Breast epithelium (tissue), 4 donors: ENCODE data around the gene COX19. TPM values are rescaled to one million over a fixed set of nuclear protein-coding genes. Genes with fewer than 3 reads are reported as not detected.

Source experiments
- DNase-seq, 2 donors: peaks; one replicate each; pipeline ENCODE4 v3.0.0-alpha.2; 2019; ENCODE audit warnings: low spot score in 2 of 2
- H3K27ac ChIP-seq, 2 donors: fragments of 200-600 bp; sonication (generic) in 1 of 2; one replicate each; pipeline ENCODE4 v1.5.1; 2016 to 2019; ENCODE audit warnings: mild to moderate bottlenecking in 1 of 2
- H3K27me3 ChIP-seq, 2 donors: fragments of 200-600 bp; sonication (generic) in 1 of 2; one replicate each; pipeline versions ENCODE4 v1.5.1 to v1.6.0; 2017 to 2019; ENCODE audit warnings: control low read depth in 1 of 2, mild to moderate bottlenecking in 1 of 2
- H3K36me3 ChIP-seq: fragments of 200-600 bp; one replicate; pipeline ENCODE4 v1.5.1; 2019
- H3K4me1 ChIP-seq, 2 donors: fragments of 200-600 bp; sonication (generic); one replicate each; pipeline ENCODE4 v1.5.1; 2016 to 2019; ENCODE audit warnings: control low read depth in 1 of 2
- H3K4me3 ChIP-seq, 3 donors: fragments of 200-600 bp; sonication (generic); 1 replicate in 2 of 3; 2 replicates in 1 of 3; pipeline ENCODE4 v1.5.1; 2016 to 2019; ENCODE audit warnings: mild to moderate bottlenecking in 3 of 3, moderate library complexity in 2 of 3
- H3K9me3 ChIP-seq, 2 donors: fragments of 200-600 bp; sonication (generic) in 1 of 2; one replicate each; pipeline ENCODE4 v1.5.1; 2016 to 2019; ENCODE audit warnings: control low read depth in 1 of 2
- POLR2A ChIP-seq: fragments of 450-650 bp; IDR thresholded peaks from one replicate; pipeline ENCODE4 v1.6.1; 2016; ENCODE audit warnings: antibody characterized with exemption, mild to moderate bottlenecking, moderate library complexity
- POLR2AphosphoS5 ChIP-seq, 3 donors: sonication (generic); formaldehyde crosslinking; IDR thresholded peaks; one replicate each; pipeline ENCODE4 v1.6.1; 2017; ENCODE audit warnings: antibody characterized with exemption in 3 of 3
- intact Hi-C: fragments of 100-400 bp; cut with DNase I; formaldehyde crosslinking; loops from one replicate; pipeline ENCODE4 v1.15.1; 2023; ENCODE audit warnings: low total_unique reads
- total RNA-seq, 3 donors: library from RNA; depleted of rRNA; stranded (reverse); fragments of >200 nt; gene quantifications; one replicate each; pipeline ENCODE4 v1.1.0, GENCODE V29; 2016
- TF ChIP-seq, protein P1 (sequence below), 3 donors: fragments of 450-650 bp; IDR thresholded peaks; one replicate each; pipeline ENCODE4 v1.5.1; 2016 to 2017; ENCODE audit warnings: antibody characterized with exemption in 3 of 3, mild to moderate bottlenecking in 3 of 3, moderate library complexity in 3 of 3

The COX19 gene
- total RNA-seq, 3 donors from 2014 or later, result 8.5 to 17.3 (median 8.8) TPM

DNA sequence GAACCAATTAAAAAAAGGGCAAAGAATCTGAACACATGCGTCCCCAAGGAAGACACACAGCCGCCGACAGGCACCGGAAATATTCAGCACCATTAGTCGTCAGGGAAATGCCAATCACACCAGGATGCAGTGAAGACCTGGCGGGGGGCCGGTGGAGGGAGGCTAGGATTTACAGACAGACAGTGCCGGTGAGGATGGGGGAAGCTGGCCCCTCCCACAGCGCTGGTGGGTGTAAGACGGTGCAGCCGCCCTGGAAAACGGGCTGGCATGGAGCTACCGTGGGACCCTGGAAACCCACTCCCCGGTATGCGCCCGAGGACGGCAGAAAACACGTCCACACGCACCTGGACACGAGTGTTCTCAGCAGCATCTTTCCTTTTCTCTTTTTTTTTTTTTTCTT, 16.1 kb downstream of the COX19 start:
- intact Hi-C loops, result no loop called here
- peaks cover 0 to 10% of the 10 kb centered on the region in 2 donors for H3K4me1 ChIP-seq
- no peak for DNase-seq

GRCh38 chr7:958221-959200, 16.8 kb downstream of the COX19 start:
- no peak overlapping the region for H3K27ac ChIP-seq
- H3K9me3 ChIP-seq, result peaks cover 0 to 4% of the 10 kb centered on the region in 2 donors
- peak in 1 of 2 donors; percentile 47 for DNase-seq
- TF ChIP-seq, protein P1, sequence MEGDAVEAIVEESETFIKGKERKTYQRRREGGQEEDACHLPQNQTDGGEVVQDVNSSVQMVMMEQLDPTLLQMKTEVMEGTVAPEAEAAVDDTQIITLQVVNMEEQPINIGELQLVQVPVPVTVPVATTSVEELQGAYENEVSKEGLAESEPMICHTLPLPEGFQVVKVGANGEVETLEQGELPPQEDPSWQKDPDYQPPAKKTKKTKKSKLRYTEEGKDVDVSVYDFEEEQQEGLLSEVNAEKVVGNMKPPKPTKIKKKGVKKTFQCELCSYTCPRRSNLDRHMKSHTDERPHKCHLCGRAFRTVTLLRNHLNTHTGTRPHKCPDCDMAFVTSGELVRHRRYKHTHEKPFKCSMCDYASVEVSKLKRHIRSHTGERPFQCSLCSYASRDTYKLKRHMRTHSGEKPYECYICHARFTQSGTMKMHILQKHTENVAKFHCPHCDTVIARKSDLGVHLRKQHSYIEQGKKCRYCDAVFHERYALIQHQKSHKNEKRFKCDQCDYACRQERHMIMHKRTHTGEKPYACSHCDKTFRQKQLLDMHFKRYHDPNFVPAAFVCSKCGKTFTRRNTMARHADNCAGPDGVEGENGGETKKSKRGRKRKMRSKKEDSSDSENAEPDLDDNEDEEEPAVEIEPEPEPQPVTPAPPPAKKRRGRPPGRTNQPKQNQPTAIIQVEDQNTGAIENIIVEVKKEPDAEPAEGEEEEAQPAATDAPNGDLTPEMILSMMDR (IDR thresholded peaks at IDR 0.05), result no peak
- TF ChIP-seq POLR2AphosphoS5 (IDR thresholded peaks at IDR 0.05), result no peak
- TF ChIP-seq POLR2A, result no peak
- no peaks in the 10 kb centered on the region for H3K36me3 ChIP-seq
- H3K4me3 ChIP-seq, result no peak overlapping the region
- intact Hi-C loops, result no loop called here
- peaks cover 0 to 9% of the 10 kb centered on the region in 2 donors for H3K4me1 ChIP-seq
- peaks cover 0 to 26% of the 10 kb centered on the region in 2 donors for H3K27me3 ChIP-seq

More for the DNA sequence above, 16.1 kb downstream of the COX19 start:
- H3K27ac ChIP-seq, result no peak overlapping the region
- peaks cover 0 to 22% of the 10 kb centered on the region in 2 donors for H3K27me3 ChIP-seq
- H3K9me3 ChIP-seq, result peaks cover 0 to 4% of the 10 kb centered on the region in 2 donors
- H3K4me3 ChIP-seq, result no peak overlapping the region
- H3K36me3 ChIP-seq, result no peaks in the 10 kb centered on the region
- TF ChIP-seq POLR2A, result no peak
- no peak for TF ChIP-seq POLR2AphosphoS5 (IDR thresholded peaks at IDR 0.05)
- TF ChIP-seq, protein P1 (IDR thresholded peaks at IDR 0.05), result no peak

- H3K4me3 ChIP-seq, result no peak overlapping the region
- peaks cover 0 to 30% of the 10 kb centered on the region in 2 donors for H3K27me3 ChIP-seq
- no peak for DNase-seq
- intact Hi-C loops, result no loop called here
- H3K9me3 ChIP-seq, result peaks cover 0 to 4% of the 10 kb centered on the region in 2 donors
- no peak overlapping the region for H3K27ac ChIP-seq
- H3K36me3 ChIP-seq, result no peaks in the 10 kb centered on the region
- no peaks in the 10 kb centered on the region for H3K4me1 ChIP-seq
- no peak for TF ChIP-seq POLR2A
- no peak for TF ChIP-seq POLR2AphosphoS5 (IDR thresholded peaks at IDR 0.05)
- TF ChIP-seq, protein P1 (IDR thresholded peaks at IDR 0.05), result no peak
Observed at GRCh38 chr7:957418-958220, 17.7 kb downstream of the COX19 start.

- no peak overlapping the region for H3K27ac ChIP-seq
- H3K27me3 ChIP-seq, result peaks cover 0 to 22% of the 10 kb centered on the region in 2 donors
- intact Hi-C loops, result no loop called here
Observed at GRCh38 chr7:956031-956430, 19.3 kb downstream of the COX19 start.

More at GRCh38 chr7:956031-956430, 19.3 kb downstream of the COX19 start:
- Histone ChIP-seq H3K36me3 (no peaks in the 10 kb centered on the region), H3K4me1 (no peaks in the 10 kb centered on the region), H3K9me3 (no peaks in the 10 kb centered on the region), H3K4me3 (no peak overlapping the region)
- peak in 1 of 2 donors; percentile 50 for DNase-seq
- no peak for TF ChIP-seq POLR2AphosphoS5 (IDR thresholded peaks at IDR 0.05)
- TF ChIP-seq, protein P1 (IDR thresholded peaks at IDR 0.05), result no peak
- TF ChIP-seq POLR2A, result no peak
